Measurements from ENCODE around the gene ACTR10.
A peak's percentile ranks its signal among the peaks of the same experiment; 100 is the strongest.
"Not testable (repeated sequence)": the region's sequence is repeated elsewhere in the genome, so short reads cannot be mapped to it uniquely, and the experiment has no call there.

ACTR10 gene

DNA sequence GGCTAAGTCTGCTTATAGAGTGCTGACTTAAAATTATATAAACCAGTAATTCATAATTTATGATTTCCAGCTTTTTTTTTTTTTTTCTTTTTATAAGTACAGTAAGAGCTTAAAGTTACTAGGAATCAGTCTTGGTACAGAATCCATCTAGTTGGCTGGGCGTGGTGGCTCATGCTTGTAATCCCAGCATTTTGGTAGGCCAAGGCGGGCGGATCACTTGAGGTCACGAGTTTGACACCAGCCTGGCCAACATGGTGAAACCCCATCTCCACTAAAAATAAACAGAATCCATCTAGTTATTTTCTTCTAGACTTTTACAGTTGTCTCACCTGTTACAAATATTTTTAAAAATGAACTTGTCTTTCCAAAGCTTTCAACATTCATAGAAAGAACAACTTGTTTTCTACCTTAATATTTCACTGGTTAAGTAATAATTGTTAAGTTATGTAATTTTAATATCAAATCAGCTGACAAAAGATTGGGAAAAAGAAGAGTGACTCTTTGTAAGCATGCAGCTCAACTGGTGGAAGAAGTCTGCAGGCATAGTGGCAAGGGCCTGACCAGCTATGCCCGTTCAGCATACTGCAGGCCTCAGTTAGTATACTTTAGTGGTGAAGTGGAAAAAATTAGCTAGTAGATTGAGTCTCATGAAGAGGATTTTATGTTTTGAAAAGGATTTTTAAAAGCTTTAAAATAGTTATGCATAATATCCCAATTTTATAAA, 27.3 kb downstream of the ACTR10 start:
- no peak for DNase-seq

- DNase-seq = no peak
These were observed 38.6 kb downstream of the ACTR10 start for GRCh38 chr14:58238252-58239243.

DNA sequence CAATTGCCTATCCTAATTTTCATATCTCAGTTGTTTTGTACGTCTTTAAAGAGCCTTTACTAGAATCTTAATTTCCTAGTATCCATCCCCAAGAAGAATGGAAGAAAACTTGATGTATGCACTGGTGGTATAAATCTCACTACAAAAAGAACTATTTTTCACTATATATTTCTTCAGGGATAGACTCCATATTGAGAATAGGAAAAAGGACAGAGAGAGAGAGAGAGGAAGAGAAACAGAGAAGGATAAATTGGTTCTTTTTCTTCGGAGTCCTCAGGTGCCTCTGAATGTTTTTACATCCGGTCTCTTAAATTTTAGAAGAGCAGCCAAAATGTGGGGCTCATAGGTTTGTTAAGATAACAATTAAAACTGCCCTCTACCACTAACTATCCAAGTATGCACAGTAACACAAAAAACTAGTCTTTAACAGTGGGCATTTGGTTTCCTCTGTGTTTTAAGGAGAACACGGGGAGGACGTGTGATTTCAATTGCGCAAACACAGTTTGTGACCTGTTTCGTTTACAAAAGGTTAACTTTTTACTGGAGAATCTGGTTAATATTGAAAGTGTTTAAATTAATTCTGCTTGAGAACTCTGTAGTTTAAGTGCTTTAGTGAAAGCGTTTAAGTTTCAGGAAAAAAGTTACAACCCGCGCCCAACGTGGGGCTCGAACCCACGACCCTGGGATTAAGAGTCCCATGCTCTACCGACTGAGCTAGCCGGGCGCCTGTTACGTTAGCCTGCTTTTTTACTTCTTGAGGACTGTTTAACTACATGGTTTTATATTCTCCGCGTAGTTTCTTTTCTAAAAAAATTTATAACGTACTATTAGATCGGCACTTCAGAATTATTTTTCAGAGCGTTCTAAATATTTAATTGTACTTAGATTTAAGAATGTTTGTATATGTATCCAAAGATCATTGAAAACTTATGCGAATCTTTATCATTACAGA, 39.6 kb downstream of the ACTR10 start:
- DNase-seq = no peak

DNA sequence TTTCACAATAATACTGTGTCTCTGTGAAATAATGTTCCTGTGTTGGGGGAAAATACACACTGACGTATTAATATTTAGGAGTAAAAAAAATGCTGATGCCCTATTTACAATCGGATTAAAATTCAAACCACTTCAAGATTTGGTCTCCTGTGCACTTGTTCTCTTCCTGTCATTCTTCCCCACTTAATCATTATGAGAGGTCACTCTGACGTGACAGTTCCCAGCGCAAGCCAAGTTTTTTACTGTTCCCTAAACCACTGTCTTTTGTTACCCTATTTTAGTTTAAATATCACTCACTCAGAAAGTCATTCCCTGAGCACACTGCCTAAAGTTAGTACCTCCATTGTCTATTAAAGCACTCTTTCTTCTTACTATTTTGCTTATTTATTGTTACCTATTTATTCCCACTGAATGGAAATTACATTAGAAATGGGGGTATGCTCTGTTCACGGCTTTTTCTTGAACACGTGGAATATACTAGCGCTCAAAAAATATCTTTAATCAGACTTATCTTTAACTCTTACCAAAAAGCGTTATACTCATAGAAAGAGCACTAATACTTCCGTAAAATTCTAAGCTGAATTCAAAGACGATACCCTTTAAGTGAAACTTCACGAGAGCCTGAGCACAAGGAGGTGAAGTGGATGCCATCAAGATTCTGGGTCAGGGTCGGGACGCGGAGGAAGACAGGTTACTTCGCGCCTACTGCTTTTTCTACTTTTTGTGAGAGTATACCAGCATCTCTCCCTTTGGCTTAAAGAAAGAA, 44.0 kb downstream of the ACTR10 start:
- no peak for DNase-seq

DNA sequence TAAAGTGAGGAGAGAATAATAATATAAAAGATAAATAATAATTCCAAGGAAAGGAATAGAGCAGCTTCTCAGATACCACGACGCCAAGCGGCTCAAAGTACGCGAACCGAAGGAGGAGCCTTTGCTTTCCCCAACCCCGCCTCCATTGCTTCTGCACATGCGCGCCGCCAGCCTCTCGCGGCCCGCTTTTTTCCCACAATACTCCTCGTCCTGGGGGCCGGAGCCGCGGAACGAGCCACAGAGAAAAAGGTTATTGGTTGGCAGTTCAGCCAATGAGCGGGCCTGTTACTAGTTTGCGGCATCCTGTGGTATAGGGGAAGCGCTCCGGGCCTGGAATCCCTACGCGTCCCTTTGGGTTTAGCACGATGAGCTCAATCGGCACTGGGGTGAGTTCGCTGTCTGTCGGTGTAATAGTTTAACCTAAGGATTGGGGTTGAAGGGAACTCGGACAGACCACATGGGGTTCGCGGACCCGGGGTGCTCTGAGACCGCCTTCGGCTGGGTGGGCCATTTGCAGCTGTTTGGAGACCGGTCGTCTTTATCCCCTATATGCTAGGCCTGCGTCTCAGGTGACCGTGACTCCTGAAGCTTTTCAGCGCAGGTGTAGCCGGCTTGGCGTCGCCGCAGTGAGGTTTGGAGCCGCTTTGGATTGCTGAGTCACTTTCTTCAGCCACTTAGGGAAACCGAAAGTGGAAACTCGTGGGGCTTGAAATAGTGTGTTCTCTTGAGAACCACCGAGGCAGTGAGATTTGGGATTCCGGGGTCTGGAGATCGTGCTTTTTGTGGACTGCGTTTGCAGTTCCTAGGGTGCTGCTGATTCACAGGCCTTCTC, 44.8 kb downstream of the ACTR10 start, which contains the start of gene PSMA3:
PSMA3 (plus strand) TSS at position 288 of the 832 bp plus-strand sequence; CDS start at position 366, 78 bp downstream.
- peak; percentile 70 for DNase-seq

- no peak for DNase-seq
These were observed 45.6 kb downstream of the ACTR10 start for GRCh38 chr14:58245562-58245961.

- DNase-seq = no peak
These were observed 49.7 kb downstream of the ACTR10 start for GRCh38 chr14:58249611-58250010.

DNA sequence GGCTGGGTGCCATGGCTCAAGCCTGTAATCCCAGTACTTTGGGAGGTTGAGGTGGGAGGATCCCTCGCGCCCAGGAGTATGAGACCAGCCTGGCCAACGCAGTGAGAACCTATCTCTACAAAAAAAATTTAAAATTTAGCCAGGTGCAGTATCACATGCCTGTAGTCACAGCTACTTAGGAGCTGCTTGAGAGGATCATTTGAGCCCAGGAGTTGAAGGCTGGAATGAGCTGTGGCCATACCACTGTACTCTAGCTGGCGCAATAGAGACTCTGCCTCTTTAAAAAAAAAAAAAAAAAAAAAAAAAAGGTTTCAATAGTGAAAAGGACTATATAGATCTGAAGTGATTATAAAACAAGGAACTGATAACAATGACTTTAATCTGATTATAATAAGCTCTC, 58.2 kb downstream of the ACTR10 start:
- no peak for DNase-seq

GRCh38 chr14:58262005-58262404, 62.1 kb downstream of the ACTR10 start:
- not testable (repeated sequence) for DNase-seq

GRCh38 chr14:58265401-58265800, 65.5 kb downstream of the ACTR10 start:
- no peak for DNase-seq

DNA sequence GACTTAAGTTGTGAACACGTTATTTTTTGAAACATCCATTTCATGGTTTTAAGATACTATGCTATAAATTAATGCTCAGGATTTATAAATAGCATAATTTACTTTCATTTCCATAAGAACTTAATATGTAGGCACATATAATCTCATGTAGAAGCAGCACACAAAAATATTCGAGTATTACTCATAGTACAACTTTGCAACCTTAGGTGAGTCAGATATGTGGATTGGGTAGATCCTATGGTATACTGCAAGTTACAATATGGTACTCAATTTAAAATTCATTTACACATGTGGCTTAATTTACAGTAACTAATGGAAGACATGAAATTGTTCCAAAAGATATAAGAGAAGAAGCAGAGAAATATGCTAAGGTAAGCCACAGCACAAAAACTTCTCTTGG, 70.7 kb downstream of the ACTR10 start:
- no peak for DNase-seq

- no peak for DNase-seq
These were observed 72.8 kb downstream of the ACTR10 start for GRCh38 chr14:58272588-58273372.

- no peak for DNase-seq
These were observed 74.9 kb downstream of the ACTR10 start for GRCh38 chr14:58274881-58275280.

- no peak for DNase-seq
These were observed 75.7 kb downstream of the ACTR10 start for GRCh38 chr14:58275527-58276190.

GRCh38 chr14:58276208-58276607, 76.3 kb downstream of the ACTR10 start:
- DNase-seq = no peak

- no peak for DNase-seq
These were observed 78.2 kb downstream of the ACTR10 start for GRCh38 chr14:58278177-58278576.

DNA sequence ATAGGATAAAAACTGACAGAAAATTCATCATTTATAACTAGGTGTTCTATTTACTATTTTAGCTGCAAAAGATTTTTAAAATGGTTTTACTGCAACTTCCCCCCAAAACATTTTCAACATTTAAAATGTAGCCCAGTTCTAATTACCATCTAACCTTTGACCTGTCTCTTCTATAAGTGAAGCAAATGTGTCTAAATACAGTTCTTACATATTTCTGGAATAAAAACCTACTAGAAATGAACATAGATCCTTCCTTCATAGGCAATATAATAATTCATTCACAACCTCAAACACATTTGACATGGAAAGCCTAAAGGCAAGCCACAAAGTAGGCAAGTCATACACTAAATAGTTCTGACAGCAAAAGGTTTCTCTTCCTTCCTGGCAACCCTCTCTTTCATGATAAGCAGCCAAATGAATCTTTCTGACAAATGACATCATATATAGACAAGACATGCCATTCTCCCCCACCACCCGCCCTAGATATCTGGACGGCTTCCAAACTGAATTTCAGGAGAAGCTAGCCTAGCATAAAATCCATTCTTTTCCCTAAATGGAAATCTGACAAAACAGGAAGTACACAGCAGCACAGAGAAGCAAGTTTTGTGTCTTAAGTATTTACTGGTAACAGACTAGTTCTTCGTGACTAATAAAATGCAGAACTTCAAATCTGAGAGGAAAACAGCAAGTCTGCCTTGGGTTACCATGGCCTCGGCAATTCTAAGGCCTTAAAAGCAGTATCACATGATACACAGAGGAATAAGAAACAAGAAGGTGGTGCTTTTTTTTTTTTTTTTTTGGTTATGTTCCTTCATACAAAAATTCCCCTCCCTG, 81.2 kb downstream of the ACTR10 start:
- no peak for DNase-seq

GRCh38 chr14:58281969-58282368, 82.0 kb downstream of the ACTR10 start:
- no peak for DNase-seq

Measured in GOT3 (cell line).